Body of pancreas (tissue), 4 donors: ENCODE data around the gene RASGRP2. TPM values are rescaled to one million over a fixed set of nuclear protein-coding genes. Genes with fewer than 3 reads are reported as not detected.

Experiments used
- ATAC-seq: fragments of 150-250 bp; one replicate; pipeline ENCODE4 v1.9.1; 2016
- DNase-seq, 4 donors: peaks; one replicate each; pipeline ENCODE4 v3.0.0-alpha.2; 2019
- H3K27ac ChIP-seq, 4 donors: fragments of 200-600 bp; sonication (generic); 1 replicate in 3 of 4; 2 replicates in 1 of 4; pipeline versions ENCODE4 v1.5.1 to v1.6.1; 2016 to 2019; ENCODE audit warnings: mild to moderate bottlenecking in 1 of 4, mixed read lengths in 1 of 4, moderate library complexity in 1 of 4
- H3K27me3 ChIP-seq, 2 donors: fragments of 200-600 bp; sonication (generic); one replicate each; pipeline ENCODE4 v1.6.0; 2016; ENCODE audit warnings: mild to moderate bottlenecking in 1 of 2
- H3K36me3 ChIP-seq, 2 donors: fragments of 200-600 bp; sonication (generic); replicated peaks in 1 of 2; 2 replicates each; pipeline ENCODE4 v1.5.1; 2016; ENCODE audit warnings: low read depth in 2 of 2; ENCODE audit not compliant: insufficient read depth in 1 of 2
- H3K4me1 ChIP-seq: fragments of 200-600 bp; sonication (generic); one replicate; pipeline ENCODE4 v1.6.0; 2016
- H3K4me3 ChIP-seq, 2 donors: fragments of 200-600 bp; sonication (generic); 1 replicate in 1 of 2; 2 replicates in 1 of 2; pipeline ENCODE4 v1.5.1; 2016 to 2019
- H3K9me3 ChIP-seq, 3 donors: fragments of 200-600 bp; sonication (generic); 1 replicate in 2 of 3; 2 replicates in 1 of 3; pipeline ENCODE4 v1.5.1; 2016
- CTCF ChIP-seq, 7 experiments: fragments of 450-650 bp in 4 of 7; fragments of 200-600 bp in 3 of 7; sonication (generic) in 3 of 7; IDR thresholded peaks; one replicate each; pipeline ENCODE4 v1.5.1; 2016 to 2019; ENCODE audit warnings: antibody characterized with exemption in 7 of 7
- POLR2A ChIP-seq, 3 donors: fragments of 450-650 bp; IDR thresholded peaks; one replicate each; pipeline ENCODE4 v1.6.1; 2016; ENCODE audit warnings: antibody characterized with exemption in 3 of 3, mild to moderate bottlenecking in 2 of 3
- WGBS, 2 donors: methylation state at CpG; one replicate each; pipeline ENCODE4 v1.1.5; 2017; 5-methylcytosine and 5-hydroxymethylcytosine counted together
- intact Hi-C: fragments of 100-400 bp; cut with DNase I; formaldehyde crosslinking; loops from one replicate; pipeline ENCODE4 v1.15.1; 2023
- total RNA-seq, 2 donors: library from RNA; depleted of rRNA; stranded (reverse); fragments of >200 nt; gene quantifications; one replicate each; pipeline ENCODE4 v1.1.0, GENCODE V29; 2016

The RASGRP2 gene
- total RNA-seq, 2 donors from 2014 or later, result 4.6 to 17.9 TPM

- TF ChIP-seq CTCF (IDR thresholded peaks at IDR 0.05) (no peak), POLR2A (IDR thresholded peaks at IDR 0.05) (no peak)
- H3K9me3 ChIP-seq, result no peaks in the 10 kb centered on the region
- H3K27ac ChIP-seq, result no peak overlapping the region
- WGBS, 2 donors, result 59 to 71% methylated on average over 14 to 23 of the region's 23 CpGs
- H3K4me1 ChIP-seq, result no peaks in the 10 kb centered on the region
- H3K27me3 ChIP-seq, result no peaks in the 10 kb centered on the region
- ATAC-seq (no peak), DNase-seq (no peak)
- no peak overlapping the region for H3K4me3 ChIP-seq
- no peaks in the 10 kb centered on the region for H3K36me3 ChIP-seq
- intact Hi-C loops, result no loop called here
Observed at GRCh38 chr11:64734811-64735724, 8.9 kb downstream of the RASGRP2 start.

GRCh38 chr11:64731601-64732000 is 12.3 kb downstream of the RASGRP2 start:
- Histone ChIP-seq H3K9me3 (no peaks in the 10 kb centered on the region), H3K27me3 (no peaks in the 10 kb centered on the region), H3K27ac (no peak overlapping the region), H3K36me3 (no peaks in the 10 kb centered on the region), H3K4me3 (no peak overlapping the region), H3K4me1 (no peaks in the 10 kb centered on the region)
- 83 to 92% methylated on average over 3 of the region's 3 CpGs for WGBS, 2 donors
- intact Hi-C loops, result no loop called here
- DNase-seq (no peak), ATAC-seq (no peak)
- TF ChIP-seq CTCF (IDR thresholded peaks at IDR 0.05) (no peak), POLR2A (IDR thresholded peaks at IDR 0.05) (no peak)

- H3K27me3 ChIP-seq, result no peaks in the 10 kb centered on the region
- peak; percentile 43 to 68 (median 50) for DNase-seq
- H3K27ac ChIP-seq, result no peak overlapping the region
- intact Hi-C loops, result no loop called here
- H3K4me1 ChIP-seq, result no peaks in the 10 kb centered on the region
- H3K9me3 ChIP-seq, result no peaks in the 10 kb centered on the region
- peak; percentile 65 for ATAC-seq
- H3K4me3 ChIP-seq, result no peak overlapping the region
- H3K36me3 ChIP-seq, result no peaks in the 10 kb centered on the region
- TF ChIP-seq CTCF (IDR thresholded peaks at IDR 0.05), result no peak
- TF ChIP-seq POLR2A (IDR thresholded peaks at IDR 0.05), result no peak
- 26 to 33% methylated on average over 8 to 21 of the region's 21 CpGs for WGBS, 2 donors
Observed at GRCh38 chr11:64729851-64730382, 14.0 kb downstream of the RASGRP2 start.

- TF ChIP-seq POLR2A (IDR thresholded peaks at IDR 0.05) (no peak), CTCF (IDR thresholded peaks at IDR 0.05) (no peak)
- no peaks in the 10 kb centered on the region for H3K9me3 ChIP-seq
- ATAC-seq (no peak), DNase-seq (no peak)
- H3K36me3 ChIP-seq, result no peaks in the 10 kb centered on the region
- no peak overlapping the region for H3K4me3 ChIP-seq
- H3K4me1 ChIP-seq, result no peaks in the 10 kb centered on the region
- WGBS, 2 donors, result 75 to 87% methylated on average over 8 to 11 of the region's 11 CpGs
- H3K27ac ChIP-seq, result no peak overlapping the region
- intact Hi-C loops, result no loop called here
- no peaks in the 10 kb centered on the region for H3K27me3 ChIP-seq
Observed at GRCh38 chr11:64728757-64729365, 15.1 kb downstream of the RASGRP2 start.
